Subcutaneous abdominal adipose tissue (tissue), 5 donors: ENCODE results near the gene AAMP.

ENCODE experiments used
- H3K27ac ChIP-seq: one replicate; pipeline ENCODE4 v1.7.0; 2013; ENCODE audit warnings: low read depth, mild to moderate bottlenecking, inconsistent platforms, low read length, moderate library complexity
- H3K27me3 ChIP-seq, 5 donors: one replicate each; pipeline ENCODE4 v1.7.0; 2013; ENCODE audit warnings: low read length in 5 of 5, inconsistent platforms in 1 of 5; ENCODE audit not compliant: control insufficient read depth in 5 of 5, insufficient read depth in 4 of 5
- H3K36me3 ChIP-seq, 5 donors: one replicate each; pipeline ENCODE4 v1.7.0; 2013; ENCODE audit warnings: low read length in 5 of 5; ENCODE audit not compliant: control insufficient read depth in 5 of 5, insufficient read depth in 5 of 5
- H3K4me1 ChIP-seq, 5 donors: one replicate each; pipeline ENCODE4 v1.7.0; 2013; ENCODE audit warnings: low read length in 5 of 5, mild to moderate bottlenecking in 3 of 5, moderate library complexity in 1 of 5; ENCODE audit not compliant: control insufficient read depth in 5 of 5, insufficient read depth in 5 of 5
- H3K4me3 ChIP-seq, 5 donors: one replicate each; pipeline ENCODE4 v1.7.0; 2013; ENCODE audit warnings: low read length in 5 of 5, low read depth in 1 of 5
- H3K9ac ChIP-seq, 5 donors: one replicate each; pipeline ENCODE4 v1.7.0; 2013; ENCODE audit warnings: low read length in 5 of 5, mild to moderate bottlenecking in 4 of 5, moderate library complexity in 3 of 5
- H3K9me3 ChIP-seq, 5 donors: one replicate each; pipeline ENCODE4 v1.7.0; 2013; ENCODE audit warnings: low read length in 5 of 5; ENCODE audit not compliant: control insufficient read depth in 5 of 5
- donor health status: healthy.
- donor health status: healthy.
- donor health status: healthy.
- donor health status: healthy.
- donor health status: healthy.

The AAMP gene

DNA sequence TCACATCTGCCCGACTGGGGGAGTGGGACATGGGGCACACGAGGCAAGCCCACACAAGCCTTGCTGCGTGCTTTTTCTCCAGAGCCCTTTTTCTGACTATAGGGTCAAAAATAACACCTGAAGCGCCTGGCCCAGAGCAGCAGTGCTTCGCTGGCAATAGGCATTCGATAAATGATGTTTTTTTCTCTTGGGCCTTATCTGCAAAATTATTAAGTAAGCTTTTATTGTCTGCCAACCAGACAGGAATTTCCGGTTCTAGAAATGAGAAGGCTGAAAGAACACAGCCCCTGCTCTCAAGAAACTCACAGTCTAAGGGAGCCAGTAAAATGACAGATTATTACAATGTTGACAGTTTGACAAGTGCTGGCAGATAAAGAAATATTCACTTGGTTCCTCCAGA is 25.1 kb upstream of the AAMP start:
- no peak overlapping the region for H3K9ac ChIP-seq

DNA sequence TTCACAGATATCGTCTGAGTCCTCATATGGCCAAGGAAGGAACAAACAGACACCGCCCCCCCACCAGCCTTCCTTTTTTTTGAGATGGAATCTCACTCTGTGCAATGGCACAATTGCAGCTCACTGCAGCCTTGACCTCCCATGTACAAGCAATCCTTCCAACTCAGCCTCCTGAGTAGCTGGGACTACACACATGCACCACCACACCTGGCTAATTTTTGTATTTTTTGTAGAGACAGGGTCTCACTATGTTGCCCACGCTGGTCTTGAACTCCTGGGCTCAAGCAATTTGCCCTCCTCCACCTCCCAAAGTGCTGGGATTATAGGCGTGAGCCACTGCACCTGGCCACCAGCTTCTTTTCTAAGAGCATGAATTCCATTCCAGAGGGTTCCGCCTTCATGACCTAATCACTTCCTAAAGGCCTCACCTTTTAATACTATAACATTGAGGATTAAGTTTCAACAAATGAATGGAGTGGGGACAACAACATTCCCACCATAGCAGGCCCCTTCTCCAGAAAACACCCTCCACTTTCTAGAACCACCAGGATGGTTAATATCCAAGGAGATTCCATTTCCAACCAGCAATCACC is 24.6 kb upstream of the AAMP start:
- Histone ChIP-seq H3K27me3 (peaks cover 0 to 5% (median 0%) of the 10 kb centered on the region in 5 donors), H3K36me3 (no peaks in the 10 kb centered on the region), H3K4me1 (peaks cover 18 to 54% (median 42%) of the 10 kb centered on the region in 5 donors), H3K9me3 (peaks cover 0 to 3% (median 0%) of the 10 kb centered on the region in 5 donors), H3K27ac (no peak overlapping the region), H3K9ac (no peak overlapping the region), H3K4me3 (no peak overlapping the region)

More for the DNA sequence above, 25.1 kb upstream of the AAMP start:
- Histone ChIP-seq H3K27me3 (peaks cover 0 to under 1% (median 0%) of the 10 kb centered on the region in 5 donors), H3K27ac (no peak overlapping the region), H3K9me3 (peaks cover 0 to under 1% (median 0%) of the 10 kb centered on the region in 5 donors), H3K4me3 (no peak overlapping the region), H3K36me3 (no peaks in the 10 kb centered on the region), H3K4me1 (peaks cover 13 to 49% (median 37%) of the 10 kb centered on the region in 5 donors)

DNA sequence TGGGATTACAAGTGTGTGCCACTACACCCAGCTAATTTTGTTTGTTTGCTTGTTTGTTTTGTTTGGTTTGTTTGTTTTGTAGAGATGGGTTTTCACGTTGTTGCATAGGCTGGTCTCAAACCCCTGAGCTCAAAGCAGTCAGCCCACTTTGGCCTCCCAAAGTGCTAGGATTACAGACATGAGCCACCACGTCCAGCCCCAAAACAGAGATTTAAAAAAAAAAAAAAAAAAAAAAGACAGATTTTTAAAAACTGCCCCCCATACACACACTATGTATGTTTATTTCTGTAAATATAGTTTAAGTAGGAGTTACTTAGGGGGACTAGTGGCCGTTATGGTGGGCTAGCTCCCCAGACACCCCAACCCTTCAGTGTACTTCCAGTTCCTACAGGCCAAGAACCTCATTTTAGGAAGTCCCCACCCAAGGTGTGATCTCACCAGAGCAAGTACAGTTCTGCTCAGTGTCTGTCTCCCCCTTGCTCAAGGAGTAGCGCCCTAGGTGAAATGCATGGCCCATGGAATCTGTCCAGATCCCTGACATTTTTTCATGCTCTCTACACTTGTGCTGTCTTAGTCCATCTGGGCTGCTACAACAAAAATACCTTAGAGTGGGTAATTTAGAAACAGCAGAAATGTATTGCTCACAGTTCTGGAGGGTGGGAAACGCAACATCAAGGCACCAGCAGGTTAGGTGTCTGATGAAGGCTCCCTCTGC is 23.9 kb upstream of the AAMP start:
- Histone ChIP-seq H3K4me1 (peaks cover 18 to 58% (median 48%) of the 10 kb centered on the region in 5 donors), H3K9ac (no peak overlapping the region), H3K9me3 (peaks cover 0 to 3% (median 0%) of the 10 kb centered on the region in 5 donors), H3K27ac (peak overlapping the region; percentile 29), H3K36me3 (no peaks in the 10 kb centered on the region), H3K4me3 (no peak overlapping the region), H3K27me3 (peaks cover 0 to 5% (median 0%) of the 10 kb centered on the region in 5 donors)

DNA sequence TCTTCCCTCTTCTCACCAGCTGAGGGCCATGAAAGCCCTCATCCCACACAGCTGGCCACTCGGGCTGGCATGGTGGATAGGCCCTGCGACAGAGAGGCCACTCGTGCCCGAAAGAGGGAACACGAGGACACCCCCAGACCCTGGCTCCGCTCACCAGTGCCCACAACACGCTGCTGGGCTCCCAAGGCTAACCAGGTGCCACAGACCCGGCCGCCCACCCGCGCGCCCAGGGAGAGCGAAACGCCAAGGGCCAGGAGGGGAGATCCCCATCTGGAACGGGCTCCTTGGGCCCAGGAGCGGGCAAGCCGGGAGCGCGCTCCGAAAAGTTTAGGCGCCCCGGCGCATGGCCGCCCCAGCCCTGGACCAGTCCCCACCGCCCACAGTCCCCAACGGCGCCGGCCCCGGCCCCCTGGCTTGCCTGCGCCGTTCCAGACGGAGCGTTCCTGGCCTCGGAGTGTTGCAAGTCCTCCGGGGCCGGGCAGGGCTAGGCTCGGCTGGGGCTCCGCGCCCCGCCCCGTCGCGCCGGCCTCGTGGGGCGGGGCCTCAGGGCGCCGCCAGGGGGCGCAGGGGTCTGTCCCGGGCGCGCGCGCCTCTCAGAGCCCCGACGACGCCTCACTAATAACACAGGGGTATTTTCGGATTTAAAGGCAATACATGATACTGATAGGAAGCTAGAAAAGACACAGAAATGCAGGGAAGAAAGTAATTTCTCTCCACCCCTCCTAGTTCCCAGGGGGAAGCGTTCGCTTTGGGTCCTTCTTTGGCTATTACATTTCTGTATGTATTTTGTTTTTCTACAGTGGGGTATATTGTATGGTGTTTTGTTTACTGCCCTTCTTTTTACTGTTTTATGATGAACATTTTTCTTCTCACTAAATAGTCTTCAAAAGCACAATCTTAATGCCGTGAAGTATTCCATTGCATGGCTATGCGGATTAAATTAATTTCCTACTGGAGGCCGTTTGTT is 22.4 kb upstream of the AAMP start, which contains the start of gene TMBIM1:
Gene TMBIM1 (minus strand): TSS at position 456 of the 967 bp plus-strand sequence. CDS start 10,362 bp downstream, outside the sequence.
- Histone ChIP-seq H3K9ac (peak within 1 kb of the TSS; percentile 96 to 100 (median 100)), H3K9me3 (peaks cover 0 to 3% (median 0%) of the 10 kb centered on the region in 5 donors), H3K27me3 (peaks cover 0 to 5% (median 0%) of the 10 kb centered on the region in 5 donors), H3K4me3 (peak within 1 kb of the TSS; percentile 89 to 95 (median 92)), H3K36me3 (no peaks in the 10 kb centered on the region), H3K27ac (peak within 1 kb of the TSS; percentile 100), H3K4me1 (peaks cover 17 to 63% (median 56%) of the 10 kb centered on the region in 5 donors)

DNA sequence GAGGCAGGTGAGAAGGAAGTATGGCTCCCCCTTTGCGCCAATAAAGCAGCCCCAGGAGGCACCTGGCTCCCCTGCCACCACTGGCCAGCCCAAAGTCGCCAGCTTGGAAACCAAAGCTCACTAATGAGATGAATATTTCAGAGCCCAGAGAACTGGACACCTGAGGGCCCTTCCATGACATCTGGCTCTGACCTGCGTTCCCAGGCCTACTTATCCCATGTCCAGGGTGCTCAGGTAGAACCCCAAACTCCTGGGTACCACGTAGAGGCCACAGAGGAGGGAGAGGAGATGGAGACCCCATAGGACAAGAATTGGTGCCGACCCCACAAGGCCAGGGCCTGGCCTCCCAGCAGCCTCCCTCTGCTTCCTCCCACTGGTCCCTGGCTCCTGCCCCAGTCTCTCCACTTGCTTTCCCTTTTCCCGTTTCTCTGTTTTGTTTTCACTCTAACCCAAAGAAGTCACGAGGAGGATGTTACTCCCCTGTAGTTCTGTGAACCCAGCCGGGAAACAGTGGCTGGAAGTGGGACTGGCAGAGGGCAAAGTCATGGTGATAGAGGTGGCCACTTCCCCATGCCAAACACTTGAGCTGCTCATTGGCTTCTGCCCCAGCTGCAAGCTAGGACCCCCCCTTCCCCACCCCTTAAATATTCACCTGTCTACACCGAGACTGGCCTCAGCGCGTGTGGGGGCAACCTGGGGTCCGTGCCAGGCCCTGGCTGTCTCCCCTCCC is 21.5 kb upstream of the AAMP start:
- H3K4me1 ChIP-seq: peaks cover 19 to 69% (median 65%) of the 10 kb centered on the region in 5 donors
- H3K36me3 ChIP-seq: no peaks in the 10 kb centered on the region
- H3K27ac ChIP-seq: peak overlapping the region; percentile 100
- H3K9me3 ChIP-seq: peaks cover 0 to 3% (median 0%) of the 10 kb centered on the region in 5 donors
- H3K27me3 ChIP-seq: peaks cover 0 to 5% (median 0%) of the 10 kb centered on the region in 5 donors
- H3K4me3 ChIP-seq: peak overlapping the region; percentile 89 to 95 (median 92)
- peak overlapping the region; percentile 96 to 100 (median 100) for H3K9ac ChIP-seq

DNA sequence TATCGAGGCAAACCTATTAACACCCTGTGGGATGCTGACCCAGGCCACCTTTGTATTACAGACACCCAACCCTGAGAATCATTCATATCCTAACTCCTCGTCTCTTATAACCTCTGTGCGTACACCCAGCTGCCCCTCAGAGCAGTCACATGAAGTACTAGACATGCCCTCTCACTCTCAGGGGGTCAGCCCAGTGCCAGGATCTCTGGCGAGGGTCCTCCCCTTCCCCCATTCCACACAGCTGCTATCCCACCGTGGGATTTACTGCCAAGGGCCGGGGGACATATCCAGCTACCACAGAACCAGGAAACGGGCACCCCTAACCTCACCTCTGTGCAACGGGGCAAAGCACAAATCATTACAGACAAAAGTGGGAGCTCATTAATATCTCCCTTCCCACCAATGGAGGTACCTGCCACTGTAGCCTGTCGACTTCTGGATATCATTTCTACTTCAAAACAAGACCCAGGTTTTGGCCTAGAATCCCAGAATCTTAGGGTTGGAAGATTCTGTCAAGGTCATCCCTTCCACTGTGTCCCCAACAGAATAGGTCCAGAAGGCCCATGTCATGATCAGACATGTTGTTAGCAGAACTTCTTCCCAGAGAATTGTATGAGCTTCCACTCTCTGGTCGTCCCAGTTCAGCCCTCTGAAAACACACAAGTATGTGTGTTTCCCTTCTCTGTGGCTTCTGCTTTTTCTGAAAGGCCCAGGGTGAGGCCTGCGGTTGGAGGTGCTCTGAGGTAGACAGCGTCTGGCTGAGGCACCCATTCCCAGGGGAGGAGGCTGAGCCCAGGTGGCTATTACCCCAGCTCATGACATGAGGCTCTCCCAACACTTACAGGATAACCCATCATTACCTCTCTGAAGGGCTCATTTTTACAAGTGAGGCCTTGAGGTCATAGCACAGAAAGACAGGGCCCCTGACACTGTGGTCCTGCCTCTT is 20.7 kb upstream of the AAMP start:
- peak overlapping the region; percentile 96 to 100 (median 100) for H3K9ac ChIP-seq
- H3K27ac ChIP-seq: peak overlapping the region; percentile 100
- H3K27me3 ChIP-seq: peaks cover 0 to 5% (median 0%) of the 10 kb centered on the region in 5 donors
- H3K9me3 ChIP-seq: peaks cover 0 to 3% (median 0%) of the 10 kb centered on the region in 5 donors
- H3K4me3 ChIP-seq: peak overlapping the region; percentile 89 to 95 (median 92)
- H3K36me3 ChIP-seq: no peaks in the 10 kb centered on the region
- H3K4me1 ChIP-seq: peaks cover 26 to 78% (median 74%) of the 10 kb centered on the region in 5 donors

DNA sequence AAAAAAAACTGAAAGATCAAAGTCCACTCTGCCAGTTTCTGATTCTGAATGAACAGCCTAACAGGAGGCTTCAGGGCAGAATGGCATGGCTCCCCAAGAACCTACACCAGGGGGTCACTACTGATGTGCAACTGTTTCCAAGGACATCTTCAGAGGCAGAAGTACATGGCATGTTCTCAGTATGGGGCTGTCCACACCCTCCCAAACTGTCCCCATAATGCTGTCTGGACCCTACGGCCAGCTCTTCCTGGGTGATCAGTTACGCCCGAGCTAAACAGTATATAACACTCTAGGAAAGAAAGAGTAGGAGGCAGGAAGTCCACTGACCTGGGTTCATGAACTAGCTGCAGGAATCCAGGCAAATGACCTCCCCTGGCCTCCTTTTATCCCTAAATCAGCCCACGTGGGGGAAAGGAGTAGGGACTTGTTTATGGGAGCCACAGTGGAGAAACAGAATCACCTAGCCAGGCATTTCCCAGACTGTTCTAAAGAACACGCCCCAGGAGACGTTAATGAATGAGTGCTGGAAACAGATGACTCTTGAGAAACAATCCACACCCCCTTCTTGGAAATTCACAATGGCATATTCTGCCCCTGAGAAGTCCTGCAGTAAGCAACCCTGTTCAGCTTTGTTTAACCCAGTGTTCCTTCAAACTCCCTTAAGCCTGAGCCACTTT is 19.8 kb upstream of the AAMP start:
- H3K27ac ChIP-seq: peak overlapping the region; percentile 100
- H3K4me1 ChIP-seq: peaks cover 31 to 80% (median 78%) of the 10 kb centered on the region in 5 donors
- H3K4me3 ChIP-seq: peak overlapping the region; percentile 89 to 95 (median 92)
- peaks cover 0 to 3% (median 0%) of the 10 kb centered on the region in 5 donors for H3K9me3 ChIP-seq
- H3K9ac ChIP-seq: peak overlapping the region; percentile 96 to 100 (median 100)
- peaks cover 0 to 3% (median 0%) of the 10 kb centered on the region in 5 donors for H3K36me3 ChIP-seq
- H3K27me3 ChIP-seq: peaks cover 0 to 5% (median 0%) of the 10 kb centered on the region in 5 donors
